SK-N-SH (cell line): ENCODE measurements around the gene EDA2R. TPM values are rescaled to one million over a fixed set of nuclear protein-coding genes. Genes with fewer than 3 reads are reported as not detected.

Experiments used
- CTCF ChIA-PET: fragments of 300-600, 350-600 bp; formaldehyde crosslinking; extraction: SDS; loops from one replicate; lab custom pipeline; 2021; lab: Yijun Ruan, JAX
- POLR2A ChIA-PET: fragments of 350-600 bp; sonication (Branson Sonifier 250); formaldehyde crosslinking; extraction: SDS; loops from one replicate; lab custom pipeline; 2020; ENCODE audit warnings: antibody characterized with exemption, inconsistent platforms; lab: Yijun Ruan, JAX
- DNase-seq: peaks from one replicate; pipeline ENCODE4 v3.0.0; 2012
- H2AFZ ChIP-seq: fragments of 200-600 bp; sonication (generic); 2 replicates; pipeline ENCODE4 v1.8.1; 2016; ENCODE audit warnings: antibody characterized with exemption, mild to moderate bottlenecking, low read depth
- H3F3A ChIP-seq: fragments of 200-600 bp; sonication (generic); replicated peaks from 2 replicates; pipeline ENCODE3; 2016; ENCODE audit warnings: antibody characterized with exemption, mild to moderate bottlenecking; ENCODE audit not compliant: insufficient read depth
- H3K27ac ChIP-seq, 2 experiments: fragments of 200-500 bp in 1 of 2; fragments of 200-600 bp in 1 of 2; sonication (Bioruptor generic) in 1 of 2; sonication (generic), shearing (Covaris generic) in 1 of 2; 2 replicates each; pipeline versions ENCODE4 v1.5.1 to v1.6.1; 2014 to 2016; ENCODE audit warnings: low read depth in 2 of 2, inconsistent platforms in 1 of 2, low read length in 1 of 2, mild to moderate bottlenecking in 1 of 2, mixed read lengths in 1 of 2
- H3K27me3 ChIP-seq: fragments of 200-600 bp; sonication (generic), shearing (Covaris generic); 2 replicates; pipeline ENCODE4 v1.6.1; 2016; ENCODE audit warnings: mixed run types; ENCODE audit not compliant: insufficient read depth
- H3K36me3 ChIP-seq, 2 experiments: fragments of 200-500 bp in 1 of 2; fragments of 200-600 bp in 1 of 2; sonication (Bioruptor generic) in 1 of 2; sonication (generic) in 1 of 2; replicated peaks in 1 of 2; 2 replicates each; pipeline versions ENCODE3 to v1.5.1; 2014 to 2016; ENCODE audit warnings: low read length in 1 of 2, mild to moderate bottlenecking in 1 of 2; ENCODE audit not compliant: insufficient read depth in 2 of 2, control insufficient read depth in 1 of 2
- H3K4me1 ChIP-seq, 2 experiments: fragments of 200-500 bp in 1 of 2; fragments of 200-600 bp in 1 of 2; sonication (Bioruptor generic) in 1 of 2; sonication (generic), shearing (Covaris generic) in 1 of 2; 2 replicates each; pipeline versions ENCODE4 v1.5.1 to v1.6.1; 2014 to 2016; ENCODE audit warnings: low read depth in 1 of 2, low read length in 1 of 2, mixed run types in 1 of 2; ENCODE audit not compliant: insufficient read depth in 2 of 2, control insufficient read depth in 1 of 2
- H3K4me2 ChIP-seq: fragments of 200-600 bp; sonication (generic), shearing (Covaris generic); 2 replicates; pipeline ENCODE4 v1.6.1; 2017; ENCODE audit warnings: mixed run types
- H3K4me3 ChIP-seq, 2 experiments: fragments of 200-500 bp in 1 of 2; fragments of 200-600 bp in 1 of 2; sonication (Bioruptor generic) in 1 of 2; sonication (generic), shearing (Covaris generic) in 1 of 2; 2 replicates each; pipeline versions ENCODE4 v1.5.1 to v1.8.1; 2014 to 2016; ENCODE audit warnings: low read depth in 2 of 2, inconsistent platforms in 1 of 2, low read length in 1 of 2, mild to moderate bottlenecking in 1 of 2, mixed read lengths in 1 of 2, moderate library complexity in 1 of 2
- H3K79me2 ChIP-seq: fragments of 200-600 bp; sonication (generic); 2 replicates; pipeline ENCODE4 v1.8.1; 2017; ENCODE audit warnings: mild to moderate bottlenecking; ENCODE audit not compliant: insufficient read depth
- H3K9ac ChIP-seq: fragments of 200-600 bp; sonication (generic); 2 replicates; pipeline ENCODE4 v1.6.1; 2017; ENCODE audit warnings: mixed run types
- H3K9me2 ChIP-seq: fragments of 200-600 bp; sonication (generic); 2 replicates; pipeline ENCODE4 v1.6.1; 2017; ENCODE audit warnings: mixed run types
- H3K9me3 ChIP-seq: fragments of 200-600 bp; sonication (generic); 2 replicates; pipeline ENCODE4 v1.6.1; 2017; ENCODE audit warnings: mixed run types, mild to moderate bottlenecking, moderate library complexity
- H4K20me1 ChIP-seq: fragments of 200-600 bp; sonication (generic); 2 replicates; pipeline ENCODE4 v1.6.1; 2017; ENCODE audit warnings: mild to moderate bottlenecking, mixed run types; ENCODE audit not compliant: insufficient read depth
- ELF1 ChIP-seq: IDR thresholded peaks from 2 replicates; pipeline ENCODE4 v1.4.0; 2012
- EP300 ChIP-seq, 2 experiments: IDR thresholded peaks; 2 replicates each; pipeline versions ENCODE4 v1.4.0 to v1.6.1; 2012; ENCODE audit warnings: borderline replicate concordance in 1 of 2, low read depth in 1 of 2, low read length in 1 of 2
- EZH2phosphoT487 ChIP-seq: fragments of 200-600 bp; sonication (generic); IDR thresholded peaks from 2 replicates; pipeline ENCODE4 v1.6.1; 2017; ENCODE audit warnings: low read depth, mixed run types, mild to moderate bottlenecking, antibody characterized with exemption, moderate library complexity, borderline replicate concordance
- FOSL2 ChIP-seq: IDR thresholded peaks from 2 replicates; pipeline ENCODE4 v1.4.0; 2012; ENCODE audit warnings: low read depth, mild to moderate bottlenecking, moderate library complexity, borderline replicate concordance
- FOXJ3 ChIP-seq: sonication (generic); formaldehyde crosslinking; IDR thresholded peaks from 2 replicates; pipeline ENCODE4 v1.5.1; 2020; ENCODE audit warnings: mild to moderate bottlenecking, missing genetic modification reagents
- FOXM1 ChIP-seq: IDR thresholded peaks from 2 replicates; pipeline ENCODE4 v1.4.0; 2012; ENCODE audit warnings: low read depth, mild to moderate bottlenecking
- GABPA ChIP-seq: IDR thresholded peaks from 2 replicates; pipeline ENCODE4 v1.4.0; 2012; ENCODE audit warnings: low read depth, mild to moderate bottlenecking
- GATA2 ChIP-seq: sonication (generic); formaldehyde crosslinking; IDR thresholded peaks from 2 replicates; pipeline ENCODE4 v1.5.0; 2020; ENCODE audit warnings: mild to moderate bottlenecking, missing genetic modification reagents
- JUND ChIP-seq: IDR thresholded peaks from 2 replicates; pipeline ENCODE4 v1.4.0; 2012
- MEF2A ChIP-seq: IDR thresholded peaks from 2 replicates; pipeline ENCODE4 v1.4.0; 2012; ENCODE audit warnings: low read depth, borderline replicate concordance
- MXI1 ChIP-seq: IDR thresholded peaks from 2 replicates; pipeline ENCODE4 v1.6.1; 2012; ENCODE audit warnings: mild to moderate bottlenecking, low read depth, low read length, improper control_type of control experiment
- NFIC ChIP-seq: IDR thresholded peaks from 2 replicates; pipeline ENCODE4 v1.4.0; 2012; ENCODE audit warnings: borderline replicate concordance
- NRF1 ChIP-seq: IDR thresholded peaks from 2 replicates; pipeline ENCODE4 v1.6.1; 2012; ENCODE audit warnings: low read depth, mild to moderate bottlenecking, low read length
- POLR2AphosphoS5 ChIP-seq: IDR thresholded peaks from 2 replicates; pipeline ENCODE4 v1.6.1; 2012; ENCODE audit warnings: low read depth, low read length
- RAD21 ChIP-seq: IDR thresholded peaks from 2 replicates; pipeline ENCODE4 v1.6.1; 2012; ENCODE audit warnings: mild to moderate bottlenecking, low read length
- RFX5 ChIP-seq: IDR thresholded peaks from 2 replicates; pipeline ENCODE4 v1.6.1; 2012; ENCODE audit warnings: mild to moderate bottlenecking, improper control_type of control experiment, low read length
- SMC3 ChIP-seq: IDR thresholded peaks from 2 replicates; pipeline ENCODE4 v1.6.1; 2012; ENCODE audit warnings: low read depth, low read length, improper control_type of control experiment
- TCF12 ChIP-seq: IDR thresholded peaks from 2 replicates; pipeline ENCODE4 v1.4.0; 2012
- YY1 ChIP-seq: IDR thresholded peaks from 2 replicates; pipeline ENCODE4 v1.4.0; 2012; ENCODE audit warnings: low read depth, mild to moderate bottlenecking
- WGBS: methylation state at CpG from one replicate; pipeline ENCODE4 v1.1.6; 2017; ENCODE audit warnings: low lambda C conversion rate; 5-methylcytosine and 5-hydroxymethylcytosine counted together
- polyA plus RNA-seq, 3 experiments: library from polyadenylated mRNA; depleted of rRNA; stranded (reverse); fragments of >200 nt; gene quantifications; 2 replicates each; pipeline ENCODE4 v1.2.3, GENCODE V29; 2012
- TF ChIP-seq, protein P1 (sequence below): fragments of 150-350 bp; IDR thresholded peaks from 2 replicates; pipeline ENCODE4 v1.6.1; 2017; ENCODE audit warnings: antibody characterized with exemption, low read length, low read depth, borderline replicate concordance
- TF ChIP-seq, protein P2 (sequence below): IDR thresholded peaks from 2 replicates; pipeline ENCODE4 v1.4.0; 2012; ENCODE audit warnings: low read depth
- TF ChIP-seq, protein P3 (sequence below): fragments of 150-350 bp; IDR thresholded peaks from 2 replicates; pipeline ENCODE4 v1.6.1; 2016; ENCODE audit warnings: mild to moderate bottlenecking, low read depth, low read length
- TF ChIP-seq, protein P4 (sequence below): IDR thresholded peaks from 2 replicates; pipeline ENCODE4 v1.6.1; 2012; ENCODE audit warnings: mild to moderate bottlenecking, low read depth, low read length, moderate library complexity

EDA2R gene
- polyA plus RNA-seq, 1 of the 3 experiments (the other 2 are of a cell fraction) = 23.0 TPM

DNA sequence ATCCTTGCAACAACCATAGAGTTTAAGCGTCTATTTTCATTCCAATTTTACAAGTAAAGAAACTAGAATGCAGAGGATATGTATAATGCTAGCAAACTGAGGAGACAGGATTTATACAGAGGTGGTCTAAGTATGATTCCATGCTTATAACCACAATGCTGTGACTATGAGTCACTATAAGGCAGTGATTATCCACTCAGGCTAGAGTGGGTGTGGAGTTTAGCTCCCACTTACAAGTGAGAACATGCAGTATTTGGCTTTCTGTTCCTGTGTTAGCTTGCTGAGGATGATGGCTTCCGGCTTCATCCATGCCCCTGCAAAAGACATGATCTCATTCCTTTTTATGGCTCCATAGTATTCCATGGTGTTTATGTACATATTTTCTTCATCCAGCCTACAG lies 41.6 kb upstream of the EDA2R start:
- Histone ChIP-seq H3F3A (peaks cover 19% of the 10 kb centered on the region), H2AFZ (no peak overlapping the region), H3K27me3 (no peaks in the 10 kb centered on the region), H4K20me1 (no peaks in the 10 kb centered on the region), H3K79me2 (no peaks in the 10 kb centered on the region), H3K27ac (no peak overlapping the region), H3K4me2 (no peak overlapping the region), H3K4me3 (no peak overlapping the region), H3K36me3 (no peaks in the 10 kb centered on the region), H3K4me1 (no peaks in the 10 kb centered on the region; a peak in 1 of 4 replicates), H3K9me2 (no peaks in the 10 kb centered on the region), H3K9me3 (no peaks in the 10 kb centered on the region), H3K9ac (no peak overlapping the region)
- ChIA-PET CTCF (no interaction called here), POLR2A (no interaction called here)
- TF ChIP-seq, protein P1, sequence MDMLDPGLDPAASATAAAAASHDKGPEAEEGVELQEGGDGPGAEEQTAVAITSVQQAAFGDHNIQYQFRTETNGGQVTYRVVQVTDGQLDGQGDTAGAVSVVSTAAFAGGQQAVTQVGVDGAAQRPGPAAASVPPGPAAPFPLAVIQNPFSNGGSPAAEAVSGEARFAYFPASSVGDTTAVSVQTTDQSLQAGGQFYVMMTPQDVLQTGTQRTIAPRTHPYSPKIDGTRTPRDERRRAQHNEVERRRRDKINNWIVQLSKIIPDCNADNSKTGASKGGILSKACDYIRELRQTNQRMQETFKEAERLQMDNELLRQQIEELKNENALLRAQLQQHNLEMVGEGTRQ = no peak
- no peak for TF ChIP-seq SMC3
- no peak for TF ChIP-seq FOSL2
- no peak for TF ChIP-seq MXI1
- TF ChIP-seq FOXM1 = no peak
- TF ChIP-seq TCF12 = no peak
- no peak for TF ChIP-seq POLR2AphosphoS5
- DNase-seq = no peak
- WGBS = 23% methylated on average over 2 of the region's 2 CpGs

DNA sequence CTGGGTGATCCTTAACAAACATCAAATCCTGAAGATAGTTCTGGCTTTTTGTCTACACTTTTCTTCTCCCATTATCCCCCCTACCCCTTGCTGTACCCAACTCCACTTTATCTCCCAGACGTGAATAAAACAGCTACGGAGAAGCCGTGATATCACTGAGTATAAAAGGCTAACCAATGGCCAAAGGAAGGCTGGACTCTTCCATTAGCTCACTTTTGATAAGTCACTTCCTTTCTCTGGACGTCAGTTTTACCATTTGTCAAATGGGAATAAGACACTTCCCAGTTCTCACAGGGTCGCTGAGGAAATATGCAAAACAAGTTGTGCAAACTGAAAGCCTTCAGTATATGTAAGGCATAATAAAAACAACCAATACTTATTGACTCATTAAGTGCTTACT lies 38.6 kb upstream of the EDA2R start:
- Histone ChIP-seq H2AFZ (peak overlapping the region; percentile 2; the same call in 1 of the 2 replicates), H3K9me3 (no peaks in the 10 kb centered on the region), H3K9me2 (no peaks in the 10 kb centered on the region), H3K4me2 (peak overlapping the region; percentile 72), H3K4me3 (peak overlapping the region in 1 of 2 experiments; percentile 44; a peak in 1 of 4 replicates), H3K79me2 (no peaks in the 10 kb centered on the region), H3F3A (peaks cover 19% of the 10 kb centered on the region), H3K27me3 (no peaks in the 10 kb centered on the region), H4K20me1 (no peaks in the 10 kb centered on the region), H3K4me1 (no peaks in the 10 kb centered on the region; a peak in 1 of 4 replicates), H3K27ac (peak overlapping the region in 1 of 2 experiments; percentile 97; a peak in 2 of 4 replicates), H3K36me3 (no peaks in the 10 kb centered on the region), H3K9ac (peak overlapping the region; percentile 59; the same call in 1 of the 2 replicates)
- DNase-seq = no peak
- WGBS = 15% methylated on average over 5 of the region's 5 CpGs
- ChIA-PET POLR2A (no interaction called here), CTCF (no interaction called here)
- no peak for TF ChIP-seq EP300 (IDR thresholded peaks at IDR 0.05; ENCODE audit: borderline replicate concordance in 1 of 2, low read depth in 1 of 2, low read length in 1 of 2)
- no peak for TF ChIP-seq FOXM1
- no peak for TF ChIP-seq MXI1
- no peak for TF ChIP-seq EZH2phosphoT487
- no peak for TF ChIP-seq GABPA
- TF ChIP-seq GATA2 (CRISPR knock-in tag) = no peak
- no peak for TF ChIP-seq YY1
- TF ChIP-seq, protein P2, sequence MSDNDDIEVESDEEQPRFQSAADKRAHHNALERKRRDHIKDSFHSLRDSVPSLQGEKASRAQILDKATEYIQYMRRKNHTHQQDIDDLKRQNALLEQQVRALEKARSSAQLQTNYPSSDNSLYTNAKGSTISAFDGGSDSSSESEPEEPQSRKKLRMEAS = no peak
- no peak for TF ChIP-seq NRF1
- no peak for TF ChIP-seq RAD21
- TF ChIP-seq, protein P3, sequence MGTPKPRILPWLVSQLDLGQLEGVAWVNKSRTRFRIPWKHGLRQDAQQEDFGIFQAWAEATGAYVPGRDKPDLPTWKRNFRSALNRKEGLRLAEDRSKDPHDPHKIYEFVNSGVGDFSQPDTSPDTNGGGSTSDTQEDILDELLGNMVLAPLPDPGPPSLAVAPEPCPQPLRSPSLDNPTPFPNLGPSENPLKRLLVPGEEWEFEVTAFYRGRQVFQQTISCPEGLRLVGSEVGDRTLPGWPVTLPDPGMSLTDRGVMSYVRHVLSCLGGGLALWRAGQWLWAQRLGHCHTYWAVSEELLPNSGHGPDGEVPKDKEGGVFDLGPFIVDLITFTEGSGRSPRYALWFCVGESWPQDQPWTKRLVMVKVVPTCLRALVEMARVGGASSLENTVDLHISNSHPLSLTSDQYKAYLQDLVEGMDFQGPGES = no peak
- no peak for TF ChIP-seq FOSL2
- TF ChIP-seq RFX5 = no peak
- no peak for TF ChIP-seq JUND
- no peak for TF ChIP-seq FOXJ3 (CRISPR knock-in tag)
- TF ChIP-seq ELF1 = no peak
- TF ChIP-seq, protein P4, sequence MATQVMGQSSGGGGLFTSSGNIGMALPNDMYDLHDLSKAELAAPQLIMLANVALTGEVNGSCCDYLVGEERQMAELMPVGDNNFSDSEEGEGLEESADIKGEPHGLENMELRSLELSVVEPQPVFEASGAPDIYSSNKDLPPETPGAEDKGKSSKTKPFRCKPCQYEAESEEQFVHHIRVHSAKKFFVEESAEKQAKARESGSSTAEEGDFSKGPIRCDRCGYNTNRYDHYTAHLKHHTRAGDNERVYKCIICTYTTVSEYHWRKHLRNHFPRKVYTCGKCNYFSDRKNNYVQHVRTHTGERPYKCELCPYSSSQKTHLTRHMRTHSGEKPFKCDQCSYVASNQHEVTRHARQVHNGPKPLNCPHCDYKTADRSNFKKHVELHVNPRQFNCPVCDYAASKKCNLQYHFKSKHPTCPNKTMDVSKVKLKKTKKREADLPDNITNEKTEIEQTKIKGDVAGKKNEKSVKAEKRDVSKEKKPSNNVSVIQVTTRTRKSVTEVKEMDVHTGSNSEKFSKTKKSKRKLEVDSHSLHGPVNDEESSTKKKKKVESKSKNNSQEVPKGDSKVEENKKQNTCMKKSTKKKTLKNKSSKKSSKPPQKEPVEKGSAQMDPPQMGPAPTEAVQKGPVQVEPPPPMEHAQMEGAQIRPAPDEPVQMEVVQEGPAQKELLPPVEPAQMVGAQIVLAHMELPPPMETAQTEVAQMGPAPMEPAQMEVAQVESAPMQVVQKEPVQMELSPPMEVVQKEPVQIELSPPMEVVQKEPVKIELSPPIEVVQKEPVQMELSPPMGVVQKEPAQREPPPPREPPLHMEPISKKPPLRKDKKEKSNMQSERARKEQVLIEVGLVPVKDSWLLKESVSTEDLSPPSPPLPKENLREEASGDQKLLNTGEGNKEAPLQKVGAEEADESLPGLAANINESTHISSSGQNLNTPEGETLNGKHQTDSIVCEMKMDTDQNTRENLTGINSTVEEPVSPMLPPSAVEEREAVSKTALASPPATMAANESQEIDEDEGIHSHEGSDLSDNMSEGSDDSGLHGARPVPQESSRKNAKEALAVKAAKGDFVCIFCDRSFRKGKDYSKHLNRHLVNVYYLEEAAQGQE = no peak
- TF ChIP-seq MEF2A = no peak
- TF ChIP-seq NFIC = no peak
